Measurements from ENCODE around the gene DCD. TPM values are rescaled to one million over a fixed set of nuclear protein-coding genes. Genes with fewer than 3 reads are reported as not detected.

DCD gene
- total RNA-seq, 2 experiments from 2014 or later: not detected

DNA sequence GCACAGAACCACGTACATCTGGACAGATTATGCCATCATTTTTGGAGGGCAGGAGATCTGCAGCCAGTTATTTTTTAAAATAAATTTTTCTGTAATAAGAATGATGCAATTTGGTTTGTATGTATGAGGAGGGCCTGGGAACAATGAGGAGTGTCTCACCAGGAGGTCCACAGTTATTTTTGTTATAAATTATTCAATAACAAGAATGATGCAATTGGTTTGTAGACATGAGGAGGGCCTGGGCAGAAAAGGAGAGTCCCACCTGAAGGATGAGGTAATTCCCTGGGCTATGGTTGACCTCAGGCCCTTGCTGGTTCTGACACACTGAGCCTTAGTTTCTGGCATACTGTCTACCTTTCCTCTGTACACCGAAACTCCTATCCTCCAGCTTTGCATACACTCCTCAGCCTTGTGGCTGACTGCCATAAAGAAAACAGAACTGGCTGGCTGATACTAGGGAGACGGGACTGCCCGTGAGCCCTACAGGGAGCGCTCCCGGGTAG, 9.0 kb upstream of the DCD start:
- H3K4me1 Mint-ChIP-seq (ENCODE audit: low read depth): no peaks in the 10 kb centered on the region

DNA sequence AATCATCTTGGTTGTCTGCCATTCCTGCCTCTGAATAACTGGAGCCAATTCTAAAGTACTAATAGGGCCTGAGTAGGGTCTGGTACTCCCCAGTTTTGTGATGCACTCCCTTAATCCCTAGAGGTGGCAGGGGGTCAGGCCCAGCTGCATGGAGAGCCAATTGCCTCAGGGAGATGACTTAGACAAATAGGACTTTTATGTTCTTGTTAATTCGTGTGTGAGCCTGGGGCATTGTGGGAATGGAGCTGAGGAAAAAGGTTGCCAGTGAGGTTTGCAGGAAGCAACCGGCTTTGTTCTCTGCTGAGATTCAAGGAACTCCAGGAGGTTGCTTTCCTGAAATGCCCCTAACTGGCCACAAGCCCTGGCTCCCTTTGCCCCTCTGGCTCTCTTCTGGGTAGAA, 6.8 kb upstream of the DCD start:
- intact Hi-C loops (cut with DNase I, micrococcal nuclease): no loop called here
- Histone ChIP-seq H3K36me3 (ENCODE audit: insufficient read depth, low read length) (no peaks in the 10 kb centered on the region), H3K4me3 (ENCODE audit: low read length) (no peak overlapping the region), H3K4me1 (ENCODE audit: insufficient read depth, low read length) (no peaks in the 10 kb centered on the region), H3K27me3 (ENCODE audit: control insufficient read depth in 1 of 2, insufficient read depth in 2 of 2, low read length in 2 of 2) (peaks cover 9 to 19% of the 10 kb centered on the region in 2 experiments), H3K27ac (ENCODE audit: low read depth in 1 of 2, low read length in 2 of 2) (no peak overlapping the region), H3K9me3 (ENCODE audit: control insufficient read depth in 1 of 2, insufficient read depth in 1 of 2, low read length in 2 of 2) (no peaks in the 10 kb centered on the region)
- Mint-ChIP-seq H3K27ac (no peak overlapping the region), H3K4me3 (no peak overlapping the region), H3K36me3 (ENCODE audit: low read depth) (no peaks in the 10 kb centered on the region), H3K9me3 (no peaks in the 10 kb centered on the region), H3K27me3 (peaks cover 43% of the 10 kb centered on the region), H3K4me1 (ENCODE audit: low read depth) (no peaks in the 10 kb centered on the region)
- POLR2A ChIA-PET: no interaction called here
- DNase-seq: no peak
- ATAC-seq (ENCODE audit: poor library complexity): no peak
- CTCF ChIA-PET: no interaction called here
- TF ChIP-seq, protein P1, sequence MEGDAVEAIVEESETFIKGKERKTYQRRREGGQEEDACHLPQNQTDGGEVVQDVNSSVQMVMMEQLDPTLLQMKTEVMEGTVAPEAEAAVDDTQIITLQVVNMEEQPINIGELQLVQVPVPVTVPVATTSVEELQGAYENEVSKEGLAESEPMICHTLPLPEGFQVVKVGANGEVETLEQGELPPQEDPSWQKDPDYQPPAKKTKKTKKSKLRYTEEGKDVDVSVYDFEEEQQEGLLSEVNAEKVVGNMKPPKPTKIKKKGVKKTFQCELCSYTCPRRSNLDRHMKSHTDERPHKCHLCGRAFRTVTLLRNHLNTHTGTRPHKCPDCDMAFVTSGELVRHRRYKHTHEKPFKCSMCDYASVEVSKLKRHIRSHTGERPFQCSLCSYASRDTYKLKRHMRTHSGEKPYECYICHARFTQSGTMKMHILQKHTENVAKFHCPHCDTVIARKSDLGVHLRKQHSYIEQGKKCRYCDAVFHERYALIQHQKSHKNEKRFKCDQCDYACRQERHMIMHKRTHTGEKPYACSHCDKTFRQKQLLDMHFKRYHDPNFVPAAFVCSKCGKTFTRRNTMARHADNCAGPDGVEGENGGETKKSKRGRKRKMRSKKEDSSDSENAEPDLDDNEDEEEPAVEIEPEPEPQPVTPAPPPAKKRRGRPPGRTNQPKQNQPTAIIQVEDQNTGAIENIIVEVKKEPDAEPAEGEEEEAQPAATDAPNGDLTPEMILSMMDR (IDR thresholded peaks at IDR 0.05): no peak

More for the DNA sequence above, 9.0 kb upstream of the DCD start:
- intact Hi-C loops (cut with DNase I, micrococcal nuclease): no loop called here
- Histone ChIP-seq H3K27me3 (ENCODE audit: control insufficient read depth in 1 of 2, insufficient read depth in 2 of 2, low read length in 2 of 2) (peaks cover 9 to 16% of the 10 kb centered on the region in 2 experiments), H3K9me3 (ENCODE audit: control insufficient read depth in 1 of 2, insufficient read depth in 1 of 2, low read length in 2 of 2) (no peaks in the 10 kb centered on the region), H3K4me3 (ENCODE audit: low read length) (no peak overlapping the region), H3K4me1 (ENCODE audit: insufficient read depth, low read length) (no peaks in the 10 kb centered on the region), H3K27ac (ENCODE audit: low read depth in 1 of 2, low read length in 2 of 2) (no peak overlapping the region), H3K36me3 (ENCODE audit: insufficient read depth, low read length) (no peaks in the 10 kb centered on the region)
- Mint-ChIP-seq H3K27ac (no peak overlapping the region), H3K27me3 (peaks cover 49% of the 10 kb centered on the region), H3K36me3 (ENCODE audit: low read depth) (no peaks in the 10 kb centered on the region), H3K9me3 (no peaks in the 10 kb centered on the region), H3K4me3 (no peak overlapping the region)
- no peak for ATAC-seq (ENCODE audit: poor library complexity)
- CTCF ChIA-PET: no interaction called here
- POLR2A ChIA-PET: no interaction called here
- no peak for DNase-seq
- TF ChIP-seq, protein P1 (IDR thresholded peaks at IDR 0.05): no peak

DNA sequence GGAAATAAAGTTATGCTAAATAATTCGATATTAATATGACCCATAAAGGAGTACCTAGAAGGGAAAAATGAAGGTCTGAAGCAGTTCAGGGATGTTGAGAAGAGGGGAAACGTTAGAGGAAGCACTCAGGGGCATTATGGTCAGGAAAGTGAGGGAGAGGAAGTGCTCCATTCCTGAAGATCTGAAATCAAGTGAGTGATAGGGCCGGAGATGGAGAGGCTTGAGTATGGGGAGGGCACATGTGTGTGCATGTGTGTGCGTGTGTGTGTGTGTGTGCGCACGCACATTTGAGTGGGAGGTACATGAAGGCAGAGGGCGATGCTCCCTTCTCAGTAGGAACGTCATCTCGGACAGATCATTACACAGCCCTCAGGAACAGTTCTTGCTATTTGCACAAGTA, 4.9 kb upstream of the DCD start:
- H3K27ac Mint-ChIP-seq: no peak overlapping the region
- Histone ChIP-seq H3K27me3 (ENCODE audit: control insufficient read depth in 1 of 2, insufficient read depth in 2 of 2, low read length in 2 of 2) (peaks cover 9 to 15% of the 10 kb centered on the region in 2 experiments), H3K4me3 (ENCODE audit: low read length) (no peak overlapping the region), H3K27ac (ENCODE audit: low read depth in 1 of 2, low read length in 2 of 2) (no peak overlapping the region), H3K4me1 (ENCODE audit: insufficient read depth, low read length) (no peaks in the 10 kb centered on the region), H3K9me3 (ENCODE audit: control insufficient read depth in 1 of 2, insufficient read depth in 1 of 2, low read length in 2 of 2) (no peaks in the 10 kb centered on the region), H3K36me3 (ENCODE audit: insufficient read depth, low read length) (no peaks in the 10 kb centered on the region)
- ChIA-PET CTCF (no interaction called here), POLR2A (no interaction called here)
- no peak for DNase-seq
- H3K36me3 Mint-ChIP-seq (ENCODE audit: low read depth): no peaks in the 10 kb centered on the region
- H3K4me3 Mint-ChIP-seq: no peak overlapping the region
- TF ChIP-seq, protein P1 (IDR thresholded peaks at IDR 0.05): no peak
- H3K27me3 Mint-ChIP-seq: peaks cover 32% of the 10 kb centered on the region
- no peaks in the 10 kb centered on the region for H3K4me1 Mint-ChIP-seq (ENCODE audit: low read depth)
- no peak for ATAC-seq (ENCODE audit: poor library complexity)
- intact Hi-C loops (cut with DNase I, micrococcal nuclease): no loop called here
- H3K9me3 Mint-ChIP-seq: no peaks in the 10 kb centered on the region
